Measurements from ENCODE around the gene SLC25A21.

SLC25A21 gene

GRCh38 chr14:36683083-36683724, 489.2 kb downstream of the SLC25A21 start:
- peak; percentile 47 to 79 for DNase-seq

DNA sequence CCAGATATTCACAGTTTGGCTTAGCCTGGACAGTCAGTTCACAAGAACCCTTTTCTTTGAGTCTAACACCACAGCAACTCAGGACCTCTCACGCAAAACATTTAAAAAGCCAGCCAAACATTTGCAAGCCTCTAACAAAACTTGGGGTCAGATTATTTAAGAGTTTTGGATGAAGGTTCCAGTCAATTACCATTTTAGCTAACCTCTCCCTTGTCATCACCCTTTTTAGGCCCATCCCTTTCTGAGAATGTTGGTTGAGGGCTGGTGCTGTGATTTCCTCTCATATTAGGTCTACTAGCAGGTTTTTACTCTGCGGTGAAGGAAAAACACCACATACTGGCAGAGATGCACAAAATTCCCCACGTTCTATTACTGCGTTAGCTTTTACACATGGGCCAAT, 490.1 kb downstream of the SLC25A21 start:
- DNase-seq: no peak

GRCh38 chr14:36676236-36676635, 496.2 kb downstream of the SLC25A21 start:
- no peak for DNase-seq

DNA sequence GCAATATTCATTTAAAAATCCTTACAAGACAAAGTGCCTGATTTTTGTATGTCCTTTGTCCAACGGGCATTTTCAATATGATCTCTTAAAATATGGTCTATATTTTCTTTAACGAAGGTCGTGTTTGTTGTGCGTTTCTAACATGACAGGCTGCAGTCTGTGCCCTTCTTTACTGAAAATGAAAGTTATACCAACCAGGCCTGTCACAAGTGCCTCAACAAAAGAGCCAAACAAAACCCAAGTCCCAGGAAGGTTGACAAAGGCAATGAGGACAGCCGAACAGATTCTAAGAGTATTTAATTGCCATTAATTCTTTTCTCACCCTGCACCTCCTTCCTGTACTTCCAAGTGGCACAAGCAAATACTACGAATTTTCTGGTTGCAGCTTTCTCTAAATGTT, 496.8 kb downstream of the SLC25A21 start:
- DNase-seq: no peak

GRCh38 chr14:36674659-36675058, 497.7 kb downstream of the SLC25A21 start:
- no peak for DNase-seq

DNA sequence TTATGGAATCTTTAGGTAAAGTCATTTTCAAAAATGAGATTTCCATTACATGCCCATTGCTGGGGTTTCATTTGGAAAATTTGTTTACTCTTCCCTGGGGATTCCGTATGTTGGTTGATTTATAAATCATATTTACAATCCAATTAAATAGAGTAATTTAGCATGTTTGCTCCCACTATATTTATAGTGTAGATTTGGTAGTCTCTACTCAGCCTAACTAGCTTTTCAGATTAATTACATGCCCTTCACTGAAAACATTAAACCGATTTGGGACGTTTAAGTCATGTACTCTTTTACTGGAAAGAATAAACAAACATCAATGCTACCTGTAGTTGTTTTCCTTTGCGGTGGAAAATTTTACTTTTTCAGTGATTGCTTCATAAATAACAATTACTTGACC, 500.3 kb downstream of the SLC25A21 start:
- no peak for DNase-seq

DNA sequence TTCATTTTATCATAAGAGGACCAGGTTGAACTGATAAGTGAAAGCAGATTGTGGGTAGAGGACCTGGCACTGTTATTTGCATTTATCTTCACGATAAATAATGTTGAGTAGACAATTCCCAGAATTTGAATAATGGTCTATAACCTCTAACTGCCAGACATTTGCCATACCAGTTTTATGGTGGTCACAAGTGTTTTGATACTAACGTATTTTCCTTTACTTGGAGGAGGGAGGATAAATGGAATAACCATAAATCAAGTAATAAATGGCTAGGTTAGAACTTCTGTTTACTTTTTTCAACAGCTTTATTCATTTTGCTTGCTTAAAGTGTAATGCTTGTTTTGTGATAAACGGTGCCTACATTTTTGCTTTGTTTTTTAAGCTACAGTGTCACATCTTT, 501.3 kb downstream of the SLC25A21 start:
- DNase-seq: no peak

DNA sequence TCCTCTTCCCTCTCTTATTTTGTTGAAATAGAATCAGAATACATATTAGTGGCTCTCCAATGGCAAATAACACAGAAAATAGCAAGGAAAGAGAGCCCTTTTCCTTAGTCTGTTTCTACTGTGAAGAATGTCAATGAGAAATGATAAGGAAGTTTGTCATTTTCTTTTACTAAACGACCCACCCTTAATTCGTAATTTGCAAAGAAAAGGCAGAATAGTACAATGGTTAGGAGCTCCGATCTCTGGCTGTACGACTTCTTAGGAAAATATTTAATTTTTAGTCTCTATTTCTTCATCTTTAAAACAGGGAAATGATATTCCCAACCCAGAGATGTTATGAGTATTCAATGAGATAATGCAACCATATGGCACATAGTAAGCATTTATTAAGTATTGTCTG, 504.7 kb downstream of the SLC25A21 start:
- DNase-seq: no peak

GRCh38 chr14:36666416-36667206, 505.8 kb downstream of the SLC25A21 start:
- no peak for DNase-seq

DNA sequence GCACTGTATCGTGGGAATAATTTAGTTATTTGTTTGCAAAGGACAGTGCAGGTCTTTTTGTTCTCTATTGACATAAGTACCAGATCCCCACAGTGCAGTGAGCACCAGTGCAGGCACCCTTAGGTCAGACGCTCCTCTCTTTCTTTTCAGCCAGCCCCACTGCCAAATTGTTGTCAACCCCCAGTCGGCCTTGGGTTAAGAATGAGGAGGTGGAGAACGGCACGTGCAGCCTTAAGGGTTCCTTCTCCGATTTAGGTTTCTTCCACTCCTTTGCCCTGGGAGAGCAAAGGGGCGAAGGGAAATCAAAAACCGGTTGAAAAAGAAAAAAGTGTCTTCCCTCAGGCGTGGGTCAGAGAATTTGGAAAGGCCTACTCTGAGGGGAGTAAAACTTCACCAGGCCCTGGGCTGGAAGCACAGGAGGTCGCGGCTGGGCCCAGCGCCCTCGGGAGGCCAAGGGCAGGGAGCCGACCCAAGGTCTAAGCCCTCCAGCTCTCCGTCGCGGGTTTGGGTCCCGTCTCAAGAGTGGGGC, 506.5 kb downstream of the SLC25A21 start:
- DNase-seq: no peak

GRCh38 chr14:36664322-36665193, 507.8 kb downstream of the SLC25A21 start:
- no peak for DNase-seq

DNA sequence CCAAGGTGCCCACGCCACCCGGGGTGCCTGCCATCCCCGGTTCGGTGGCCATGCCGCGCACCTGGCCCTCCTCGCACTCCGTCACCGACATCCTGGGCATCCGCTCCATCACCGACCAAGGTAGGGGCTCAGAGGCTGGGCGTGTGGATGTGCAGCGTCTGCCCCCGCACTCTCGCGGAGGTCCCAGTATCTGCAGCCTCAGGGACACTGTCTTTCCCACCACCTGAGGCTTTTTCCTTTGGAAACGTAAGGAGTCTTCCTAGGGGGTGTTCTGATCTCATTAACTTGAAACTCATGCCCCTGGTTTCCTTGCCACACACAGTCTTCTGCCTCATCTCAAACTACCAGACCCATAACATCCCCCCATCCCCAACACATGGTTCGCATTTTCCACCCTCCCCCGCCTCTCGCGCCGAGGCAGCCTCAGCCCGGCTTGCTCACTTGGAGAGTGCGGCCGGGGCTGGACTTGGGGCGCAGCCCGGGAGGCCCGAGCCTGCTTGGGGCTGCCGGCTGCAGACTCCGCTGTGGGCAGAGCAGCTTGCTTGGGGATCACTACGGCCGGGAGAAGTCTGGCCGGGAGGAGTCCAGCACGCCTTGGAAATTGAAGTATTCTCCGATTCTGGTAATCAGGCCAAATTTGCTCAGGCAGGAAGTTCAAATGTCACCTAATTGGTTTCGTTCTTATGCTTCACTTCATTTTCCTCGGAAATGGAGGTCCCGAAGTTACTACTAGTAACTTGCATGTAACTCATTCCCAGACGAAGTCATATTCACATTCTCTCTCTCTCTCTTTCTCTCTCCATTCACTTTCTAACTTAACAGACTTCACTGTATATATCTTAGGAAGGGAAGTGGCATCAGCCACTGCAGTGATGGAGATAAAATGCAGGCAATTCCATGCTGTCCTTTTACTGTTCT, 508.7 kb downstream of the SLC25A21 start:
- peak in 1 of 2 experiments; percentile 40 for DNase-seq

- peak; percentile 74 to 79 for DNase-seq
These were observed 509.6 kb downstream of the SLC25A21 start for GRCh38 chr14:36662543-36663403.

DNA sequence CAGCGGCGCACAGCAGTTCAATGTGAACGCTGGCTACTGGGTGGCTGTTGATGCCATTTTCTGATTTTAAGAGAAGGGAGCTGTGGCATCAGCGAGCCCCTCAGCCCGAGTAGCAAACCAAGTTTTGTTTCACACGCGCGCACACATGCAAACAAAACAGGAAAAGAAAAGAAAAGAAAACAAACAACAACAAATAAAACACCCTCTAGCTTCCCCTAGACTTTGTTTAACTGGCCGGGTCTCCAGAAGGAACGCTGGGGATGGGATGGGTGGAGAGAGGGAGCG, 510.2 kb downstream of the SLC25A21 start:
- DNase-seq: no peak

DNA sequence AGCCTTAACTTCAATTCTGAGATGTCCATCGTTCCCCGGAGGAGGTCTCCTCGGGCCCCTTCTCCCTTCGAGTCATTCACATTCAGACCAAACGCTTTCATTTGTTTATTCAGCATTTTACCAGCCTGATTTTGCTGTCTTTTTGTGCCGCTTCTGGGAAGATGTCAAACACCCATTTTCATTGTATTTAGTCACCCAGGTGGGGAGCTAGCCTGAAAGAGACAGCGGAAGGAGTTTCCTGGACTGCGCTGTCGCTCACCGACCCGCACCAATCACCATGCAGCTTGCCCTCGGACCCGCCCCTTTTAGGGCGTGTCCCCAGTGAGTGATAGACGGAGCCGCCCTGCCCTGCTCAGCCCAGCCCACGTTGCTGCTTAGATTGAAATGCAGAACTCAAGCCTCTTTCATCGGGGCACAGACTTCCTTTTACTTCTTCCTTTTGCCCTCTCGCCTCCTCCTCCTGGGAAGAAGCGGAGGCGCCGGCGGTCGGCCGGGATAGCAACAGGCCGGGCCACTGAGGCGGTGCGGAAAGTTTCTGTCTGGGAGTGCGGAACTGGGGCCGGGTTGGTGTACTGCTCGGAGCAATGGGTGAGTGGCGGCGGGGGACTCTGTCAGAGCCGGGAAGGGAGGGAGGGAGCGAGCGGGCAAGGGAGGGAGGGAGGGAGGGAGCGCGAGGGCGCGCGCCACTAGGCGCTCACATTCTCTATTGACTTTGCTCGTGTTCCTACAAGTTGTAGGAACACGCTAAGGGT, 510.7 kb downstream of the SLC25A21 start, which contains the start of gene PAX9:
TSS of gene PAX9 (plus strand) at position 355 of the 752 bp plus-strand sequence. CDS start at position 585, 230 bp downstream.
- DNase-seq: peak; percentile 98 to 99

DNA sequence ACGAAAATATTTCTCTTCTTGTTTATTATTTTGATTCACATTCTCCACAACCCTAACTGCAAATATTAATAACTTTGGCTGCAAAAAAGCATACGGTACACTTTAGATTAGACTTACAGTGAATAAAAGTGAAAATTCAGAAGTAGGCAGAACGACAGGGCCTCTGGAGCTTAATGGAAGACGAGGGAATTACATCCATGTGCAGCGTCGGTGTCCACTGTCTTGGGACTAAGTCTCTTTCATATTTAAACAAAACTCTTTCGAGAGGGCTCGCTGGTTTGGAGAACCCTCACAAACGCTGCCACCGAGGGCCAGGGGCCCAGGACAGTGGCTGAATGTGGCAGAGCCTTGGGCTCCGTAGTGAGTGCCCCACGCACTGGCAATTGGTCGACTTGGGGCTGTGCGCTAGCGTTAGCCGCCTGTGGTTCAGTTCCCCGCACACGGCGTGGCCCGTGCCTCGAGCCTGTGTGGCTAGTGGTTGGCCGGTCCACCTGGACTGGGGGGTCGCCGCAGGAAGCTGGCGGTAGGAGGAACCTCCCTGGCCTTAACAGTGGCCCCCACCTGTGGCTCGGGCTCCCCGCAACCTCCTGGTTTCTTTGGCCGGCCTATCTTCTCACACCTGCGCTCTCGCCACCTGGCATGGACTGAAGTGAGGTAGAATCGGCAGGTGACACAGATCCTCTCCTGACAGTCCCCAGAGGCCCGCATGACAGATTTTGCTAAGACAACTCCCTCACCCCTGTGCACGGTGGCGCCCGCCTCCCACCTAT, 511.5 kb downstream of the SLC25A21 start:
- DNase-seq: peak; percentile 70 to 77

- no peak for DNase-seq
These were observed 512.3 kb downstream of the SLC25A21 start for GRCh38 chr14:36659822-36660735.
